CD14-positive monocyte (primary cell): Measurements from ENCODE around the gene PARVG. TPM values are rescaled to one million over a fixed set of nuclear protein-coding genes. Genes with fewer than 3 reads are reported as not detected.

Source experiments
- DNase-seq, 3 donors: peaks; one replicate each; pipeline ENCODE4 v3.0.0-alpha.2; 2011 to 2022
- H2AFZ ChIP-seq: 2 replicates; pipeline ENCODE4 v1.6.0; 2012; ENCODE audit warnings: mild to moderate bottlenecking, low read depth, low read length, inconsistent platforms; ENCODE audit not compliant: insufficient read depth, poor library complexity, severe bottlenecking
- H3K27ac ChIP-seq, 2 donors: 1 replicate in 1 of 2; 2 replicates in 1 of 2; pipeline ENCODE4 v1.5.1; 2012 to 2013; ENCODE audit warnings: low read length in 2 of 2, control low read depth in 1 of 2, inconsistent platforms in 1 of 2, low read depth in 1 of 2, mild to moderate bottlenecking in 1 of 2
- H3K27me3 ChIP-seq, 2 donors: one replicate each; pipeline versions ENCODE4 v1.6.0 to v1.6.1; 2011 to 2013; ENCODE audit warnings: low read length in 2 of 2; ENCODE audit not compliant: control insufficient read depth in 2 of 2, insufficient read depth in 2 of 2
- H3K36me3 ChIP-seq, 2 donors: replicated peaks in 1 of 2; 1 replicate in 1 of 2; 2 replicates in 1 of 2; pipeline versions ENCODE4 v1.5.1 to v1.6.1; 2012 to 2013; ENCODE audit warnings: low read length in 2 of 2, control low read depth in 1 of 2, inconsistent platforms in 1 of 2, mild to moderate bottlenecking in 1 of 2; ENCODE audit not compliant: insufficient read depth in 2 of 2, control insufficient read depth in 1 of 2
- H3K4me1 ChIP-seq, 2 donors: 1 replicate in 1 of 2; 2 replicates in 1 of 2; pipeline versions ENCODE4 v1.5.1 to v1.6.1; 2012 to 2013; ENCODE audit warnings: low read length in 2 of 2, control low read depth in 1 of 2, inconsistent platforms in 1 of 2, mild to moderate bottlenecking in 1 of 2, moderate library complexity in 1 of 2; ENCODE audit not compliant: insufficient read depth in 2 of 2, control insufficient read depth in 1 of 2
- H3K4me2 ChIP-seq: replicated peaks from 2 replicates; pipeline ENCODE3; 2012; ENCODE audit warnings: low read length, moderate library complexity, mild to moderate bottlenecking; ENCODE audit not compliant: poor library complexity, severe bottlenecking; ENCODE audit errors: extremely low read depth
- H3K4me3 ChIP-seq, 3 experiments: fragments of 200-600 bp in 1 of 3; sonication (generic) in 1 of 3; replicated peaks in 1 of 3; 1 replicate in 2 of 3; 2 replicates in 1 of 3; pipeline ENCODE4 v1.5.1; 2011 to 2013; ENCODE audit warnings: low read length in 3 of 3, mild to moderate bottlenecking in 3 of 3, control low read depth in 2 of 3, low read depth in 2 of 3, inconsistent platforms in 1 of 3, moderate library complexity in 1 of 3
- H3K79me2 ChIP-seq: 2 replicates; pipeline ENCODE4 v1.6.0; 2012; ENCODE audit warnings: mild to moderate bottlenecking, control low read depth, inconsistent platforms, low read length, moderate library complexity; ENCODE audit not compliant: insufficient read depth
- H3K9ac ChIP-seq: 2 replicates; pipeline ENCODE4 v1.6.0; 2017; ENCODE audit warnings: low read length, mild to moderate bottlenecking; ENCODE audit not compliant: insufficient read depth, poor library complexity, severe bottlenecking
- H3K9me3 ChIP-seq, 2 donors: replicated peaks in 1 of 2; 1 replicate in 1 of 2; 2 replicates in 1 of 2; pipeline versions ENCODE4 v1.5.1 to v1.6.1; 2012 to 2013; ENCODE audit warnings: low read length in 2 of 2, control low read depth in 1 of 2; ENCODE audit not compliant: control insufficient read depth in 1 of 2, insufficient read depth in 1 of 2
- H4K20me1 ChIP-seq: 2 replicates; pipeline ENCODE4 v1.6.0; 2012; ENCODE audit warnings: mild to moderate bottlenecking, low read length, control low read depth, moderate library complexity; ENCODE audit not compliant: insufficient read depth
- H3K27ac Mint-ChIP-seq, 7 donors: one replicate each; pipeline ENCODE4 v1.8.0; 2020; ENCODE audit warnings: mild to moderate bottlenecking in 7 of 7, mixed read lengths in 7 of 7, moderate library complexity in 6 of 7, inconsistent platforms in 2 of 7
- H3K27me3 Mint-ChIP-seq, 3 donors: one replicate each; pipeline ENCODE4 v1.8.0; 2021 to 2022; ENCODE audit warnings: low read depth in 3 of 3, mild to moderate bottlenecking in 3 of 3, mixed read lengths in 3 of 3, moderate library complexity in 3 of 3, inconsistent platforms in 1 of 3
- H3K36me3 Mint-ChIP-seq, 2 donors: one replicate each; pipeline ENCODE4 v1.8.0; 2020; ENCODE audit warnings: mixed read lengths in 2 of 2, inconsistent platforms in 1 of 2, mild to moderate bottlenecking in 1 of 2
- H3K4me1 Mint-ChIP-seq: one replicate; pipeline ENCODE4 v1.8.0; 2020; ENCODE audit warnings: mild to moderate bottlenecking, mixed read lengths
- H3K4me3 Mint-ChIP-seq, 2 donors: one replicate each; pipeline ENCODE4 v1.8.0; 2020; ENCODE audit warnings: mild to moderate bottlenecking in 2 of 2, mixed read lengths in 2 of 2, moderate library complexity in 1 of 2
- H3K9me3 Mint-ChIP-seq, 7 donors: one replicate each; pipeline ENCODE4 v1.8.0; 2020 to 2022; ENCODE audit warnings: mixed read lengths in 7 of 7, mild to moderate bottlenecking in 6 of 7, moderate library complexity in 6 of 7, inconsistent platforms in 2 of 7
- CTCF ChIP-seq: fragments of 200-600 bp; IDR thresholded peaks from one replicate; pipeline ENCODE4 v1.8.0; 2022; ENCODE audit warnings: antibody characterized with exemption, mild to moderate bottlenecking
- WGBS: methylation state at CpG from one replicate; pipeline ENCODE4 v1.1.5; 2013; ENCODE audit warnings: missing lambda C conversion rate; ENCODE audit not compliant: insufficient coverage; 5-methylcytosine and 5-hydroxymethylcytosine counted together
- intact Hi-C, 2 donors: fragments of 100-400 bp; cut with micrococcal nuclease; formaldehyde crosslinking; loops; one replicate each; pipeline versions ENCODE4 v1.15.0 to v1.15.1; 2023
- polyA plus RNA-seq, 3 donors: library from polyadenylated mRNA; depleted of rRNA in 1 of 3; unstranded in 2 of 3; stranded (reverse) in 1 of 3; fragments of 300-500 nt in 2 of 3; fragments of >200 nt in 1 of 3; fragmentation: Illumina TruSeq in 2 of 3; gene quantifications; 1 replicate in 2 of 3; 2 replicates in 1 of 3; pipeline ENCODE4 v1.2.3, GENCODE V29; 2012 to 2021

The PARVG gene
- polyA plus RNA-seq, 3 donors: 169 to 577 (median 190) TPM

GRCh38 chr22:44225812-44226211, 45.1 kb downstream of the PARVG start:
- H3K4me1 Mint-ChIP-seq: no peaks in the 10 kb centered on the region
- H3K4me3 Mint-ChIP-seq: no peak overlapping the region
- no peaks in the 10 kb centered on the region for H3K36me3 Mint-ChIP-seq
- Histone ChIP-seq H3K9ac (no peak overlapping the region), H3K9me3 (peaks cover 7 to 10% of the 10 kb centered on the region in 2 donors), H3K36me3 (no peaks in the 10 kb centered on the region), H3K4me2 (no peak overlapping the region), H3K79me2 (no peaks in the 10 kb centered on the region), H3K4me1 (no peaks in the 10 kb centered on the region), H3K27me3 (no peaks in the 10 kb centered on the region), H3K27ac (no peak overlapping the region), H4K20me1 (no peaks in the 10 kb centered on the region), H2AFZ (no peak overlapping the region), H3K4me3 (no peak overlapping the region)
- no peak overlapping the region for H3K27ac Mint-ChIP-seq
- intact Hi-C loops: no loop called here
- no peak for DNase-seq
- TF ChIP-seq CTCF: no peak
- H3K27me3 Mint-ChIP-seq: peaks cover 7 to 21% (median 17%) of the 10 kb centered on the region in 3 donors
- WGBS: 73% methylated on average over 8 of the region's 8 CpGs
- H3K9me3 Mint-ChIP-seq: peaks cover 0 to 23% (median 19%) of the 10 kb centered on the region in 7 donors

GRCh38 chr22:44229331-44229730, 48.6 kb downstream of the PARVG start:
- intact Hi-C loops: no loop called here
- no peaks in the 10 kb centered on the region for H3K36me3 Mint-ChIP-seq
- H3K27ac ChIP-seq: no peak overlapping the region
- H3K9me3 ChIP-seq: peaks cover 7 to 13% of the 10 kb centered on the region in 2 donors
- no peaks in the 10 kb centered on the region for H3K4me1 Mint-ChIP-seq
- no peaks in the 10 kb centered on the region for H4K20me1 ChIP-seq
- no peak for DNase-seq
- WGBS: no CpG with 5 or more reads among the region's 3 CpGs
- no peak for TF ChIP-seq CTCF
- no peak overlapping the region for H3K9ac ChIP-seq
- H2AFZ ChIP-seq: no peak overlapping the region
- H3K27me3 ChIP-seq: no peaks in the 10 kb centered on the region
- H3K4me3 ChIP-seq: no peak overlapping the region
- H3K36me3 ChIP-seq: no peaks in the 10 kb centered on the region
- peaks cover 0 to 24% (median 15%) of the 10 kb centered on the region in 7 donors for H3K9me3 Mint-ChIP-seq
- no peaks in the 10 kb centered on the region for H3K4me1 ChIP-seq
- no peak overlapping the region for H3K27ac Mint-ChIP-seq
- H3K27me3 Mint-ChIP-seq: peaks cover 12 to 14% (median 12%) of the 10 kb centered on the region in 3 donors
- no peak overlapping the region for H3K4me2 ChIP-seq
- H3K4me3 Mint-ChIP-seq: no peak overlapping the region
- no peaks in the 10 kb centered on the region for H3K79me2 ChIP-seq
